ENCODE measurements around the gene INO80E. TPM values are rescaled to one million over a fixed set of nuclear protein-coding genes. Genes with fewer than 3 reads are reported as not detected.

INO80E gene
- total and polyA plus RNA-seq, 2 donors (not counting 3 experiments of a cell fraction or from before 2014, with no cell fraction given): 42.7 to 76.4 TPM

DNA sequence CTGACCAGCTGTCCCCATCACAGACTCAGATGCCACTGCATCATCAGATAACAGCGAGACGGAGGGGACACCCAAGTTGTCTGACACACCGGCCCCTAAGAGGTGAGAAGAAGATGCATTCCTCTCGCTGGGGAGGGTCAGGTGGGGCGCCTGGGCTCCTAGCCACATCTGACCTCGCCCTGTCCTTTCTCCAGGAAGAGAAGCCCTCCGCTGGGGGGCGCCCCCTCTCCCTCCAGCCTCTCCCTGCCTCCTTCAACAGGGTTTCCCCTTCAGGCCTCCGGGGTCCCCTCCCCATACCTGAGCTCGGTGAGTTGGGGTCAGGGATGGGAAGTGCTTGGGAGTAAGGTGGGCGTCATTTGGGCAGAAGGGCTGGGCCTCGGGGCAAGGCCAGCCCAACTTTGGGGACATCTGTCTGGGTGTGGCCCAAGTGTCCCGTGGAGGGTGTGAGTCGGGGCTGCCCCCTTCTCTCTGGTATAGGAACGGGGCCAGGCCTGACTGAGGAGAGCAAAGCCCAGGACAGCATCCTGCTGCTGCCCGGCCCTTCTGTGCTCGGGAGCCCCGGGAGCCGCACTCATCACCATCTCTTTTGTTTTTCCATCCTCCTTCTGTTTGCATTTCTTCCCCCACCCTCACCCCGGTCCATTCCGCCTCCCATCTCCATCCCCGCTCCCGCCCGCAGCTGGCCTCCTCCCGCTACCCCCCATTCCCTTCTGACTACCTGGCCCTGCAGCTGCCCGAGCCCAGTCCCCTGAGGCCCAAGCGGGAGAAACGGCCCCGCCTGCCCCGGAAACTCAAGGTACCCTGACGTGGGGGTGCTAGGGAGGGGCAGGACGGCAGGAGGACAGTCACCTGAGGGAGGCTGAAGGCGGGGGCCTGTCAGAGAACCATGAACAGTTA, 4.9 kb downstream of the INO80E start:
- CTCF ChIA-PET: no interaction called here
- POLR2A ChIA-PET: no interaction called here
- no TSS peak for BruUV-seq (replicated peaks)

More for the DNA sequence above, 4.9 kb downstream of the INO80E start:
- TF ChIP-seq MYC (IDR thresholded peaks at IDR 0.05; ENCODE audit: low read depth, low read length): no peak
- TF ChIP-seq, protein P1, sequence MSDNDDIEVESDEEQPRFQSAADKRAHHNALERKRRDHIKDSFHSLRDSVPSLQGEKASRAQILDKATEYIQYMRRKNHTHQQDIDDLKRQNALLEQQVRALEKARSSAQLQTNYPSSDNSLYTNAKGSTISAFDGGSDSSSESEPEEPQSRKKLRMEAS (IDR thresholded peaks at IDR 0.05; ENCODE audit: insufficient read depth, insufficient read length): no peak
- TF ChIP-seq, protein P2, sequence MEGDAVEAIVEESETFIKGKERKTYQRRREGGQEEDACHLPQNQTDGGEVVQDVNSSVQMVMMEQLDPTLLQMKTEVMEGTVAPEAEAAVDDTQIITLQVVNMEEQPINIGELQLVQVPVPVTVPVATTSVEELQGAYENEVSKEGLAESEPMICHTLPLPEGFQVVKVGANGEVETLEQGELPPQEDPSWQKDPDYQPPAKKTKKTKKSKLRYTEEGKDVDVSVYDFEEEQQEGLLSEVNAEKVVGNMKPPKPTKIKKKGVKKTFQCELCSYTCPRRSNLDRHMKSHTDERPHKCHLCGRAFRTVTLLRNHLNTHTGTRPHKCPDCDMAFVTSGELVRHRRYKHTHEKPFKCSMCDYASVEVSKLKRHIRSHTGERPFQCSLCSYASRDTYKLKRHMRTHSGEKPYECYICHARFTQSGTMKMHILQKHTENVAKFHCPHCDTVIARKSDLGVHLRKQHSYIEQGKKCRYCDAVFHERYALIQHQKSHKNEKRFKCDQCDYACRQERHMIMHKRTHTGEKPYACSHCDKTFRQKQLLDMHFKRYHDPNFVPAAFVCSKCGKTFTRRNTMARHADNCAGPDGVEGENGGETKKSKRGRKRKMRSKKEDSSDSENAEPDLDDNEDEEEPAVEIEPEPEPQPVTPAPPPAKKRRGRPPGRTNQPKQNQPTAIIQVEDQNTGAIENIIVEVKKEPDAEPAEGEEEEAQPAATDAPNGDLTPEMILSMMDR (IDR thresholded peaks at IDR 0.05; ENCODE audit: extremely low read depth in 1 of 2, insufficient read depth in 1 of 2, low read depth in 1 of 2, low read length in 2 of 2): no peak
- TF ChIP-seq JUN (IDR thresholded peaks at IDR 0.05; ENCODE audit: borderline replicate concordance, insufficient read depth, insufficient read length, low read depth): no peak
- no peak for TF ChIP-seq GATA2 (IDR thresholded peaks at IDR 0.05; ENCODE audit: insufficient read depth, insufficient read length, low read depth, low read length)
- no peak for TF ChIP-seq POLR2A (IDR thresholded peaks at IDR 0.05; ENCODE audit: low read depth, low read length)
- no peak for TF ChIP-seq POLR2AphosphoS5 (IDR thresholded peaks at IDR 0.05; ENCODE audit: insufficient read depth, low read depth, low read length)
- TF ChIP-seq EZH2 (IDR thresholded peaks at IDR 0.05; ENCODE audit: borderline replicate concordance, low read depth, low read length, severe bottlenecking): no peak
- TF ChIP-seq FOS (IDR thresholded peaks at IDR 0.05; ENCODE audit: borderline replicate concordance, insufficient read depth, low read length): no peak
- H3K4me1 ChIP-seq (ENCODE audit: control insufficient read depth, extremely low read depth, insufficient read depth, low read length): peaks cover 8% of the 10 kb centered on the region
- intact Hi-C loops (cut with micrococcal nuclease) (no loop called here), dilution Hi-C loops (cut with MboI; ENCODE audit: extremely low pct_ligation_motif_present, low sequenced_read_pairs) (no loop called here)
- H2AFZ ChIP-seq (ENCODE audit: low read depth, low read length): no peak overlapping the region
- no peak overlapping the region for H3K4me3 ChIP-seq (replicated peaks in 1 of 3; ENCODE audit: insufficient read depth in 1 of 3, low read depth in 1 of 3, low read length in 3 of 3)
- FAIRE-seq (no peak), DNase-seq (ENCODE audit: low read depth, low spot score) (no peak)
- no peak overlapping the region for H3K9ac ChIP-seq (replicated peaks; ENCODE audit: extremely low read depth, insufficient read depth, low read length)
- no peak overlapping the region for H3K4me2 ChIP-seq (ENCODE audit: insufficient read depth, low read length)
- H3K9me1 ChIP-seq (replicated peaks; ENCODE audit: control insufficient read depth, extremely low read depth, insufficient read depth, low read length): no peaks in the 10 kb centered on the region
- H4K20me1 ChIP-seq (replicated peaks; ENCODE audit: control insufficient read depth, extremely low read depth, insufficient read depth, low read length): no peaks in the 10 kb centered on the region
- H3K27ac ChIP-seq (ENCODE audit: insufficient read depth, low read depth, low read length): no peak overlapping the region
- H3K36me3 ChIP-seq (ENCODE audit: control insufficient read depth in 2 of 2, extremely low read depth in 1 of 2, insufficient read depth in 2 of 2, low read length in 2 of 2): peaks cover 0 to 7% of the 10 kb centered on the region in 2 experiments
- peaks cover 7% of the 10 kb centered on the region for H3K79me2 ChIP-seq (ENCODE audit: control insufficient read depth, insufficient read depth, low read length)
- H3K9me3 ChIP-seq (replicated peaks; ENCODE audit: control insufficient read depth, insufficient read depth, low read length): no peaks in the 10 kb centered on the region
- no peaks in the 10 kb centered on the region for H3K27me3 ChIP-seq (ENCODE audit: control insufficient read depth in 2 of 2, insufficient read depth in 2 of 2, low read length in 2 of 2)

All from endothelial cell of umbilical vein (primary cell).